Upper lobe of left lung (tissue), 4 donors: ENCODE data around the gene MC2R.

Source experiments
- EP300 ChIP-seq, 4 donors: sonication (generic); formaldehyde crosslinking; IDR thresholded peaks; one replicate each; pipeline ENCODE4 v1.5.1; 2017; ENCODE audit warnings: antibody characterized with exemption in 4 of 4, control low read depth in 2 of 4
- POLR2A ChIP-seq, 4 donors: fragments of 450-650 bp; IDR thresholded peaks; one replicate each; pipeline ENCODE4 v1.5.1; 2016 to 2017; ENCODE audit warnings: antibody characterized with exemption in 4 of 4, mild to moderate bottlenecking in 2 of 4
- POLR2AphosphoS5 ChIP-seq, 2 donors: sonication (generic); formaldehyde crosslinking; IDR thresholded peaks; one replicate each; pipeline ENCODE4 v1.5.1; 2017; ENCODE audit warnings: antibody characterized with exemption in 2 of 2
- TF ChIP-seq, protein P1 (sequence below), 6 experiments: fragments of 450-650 bp in 4 of 6; fragments of 200-600 bp in 2 of 6; sonication (generic) in 2 of 6; IDR thresholded peaks; one replicate each; pipeline ENCODE4 v1.5.1; 2016 to 2019; ENCODE audit warnings: antibody characterized with exemption in 6 of 6

- TF ChIP-seq EP300 (IDR thresholded peaks at IDR 0.05) (no peak), POLR2AphosphoS5 (IDR thresholded peaks at IDR 0.05) (no peak), POLR2A (IDR thresholded peaks at IDR 0.05) (no peak)
- TF ChIP-seq, protein P1, sequence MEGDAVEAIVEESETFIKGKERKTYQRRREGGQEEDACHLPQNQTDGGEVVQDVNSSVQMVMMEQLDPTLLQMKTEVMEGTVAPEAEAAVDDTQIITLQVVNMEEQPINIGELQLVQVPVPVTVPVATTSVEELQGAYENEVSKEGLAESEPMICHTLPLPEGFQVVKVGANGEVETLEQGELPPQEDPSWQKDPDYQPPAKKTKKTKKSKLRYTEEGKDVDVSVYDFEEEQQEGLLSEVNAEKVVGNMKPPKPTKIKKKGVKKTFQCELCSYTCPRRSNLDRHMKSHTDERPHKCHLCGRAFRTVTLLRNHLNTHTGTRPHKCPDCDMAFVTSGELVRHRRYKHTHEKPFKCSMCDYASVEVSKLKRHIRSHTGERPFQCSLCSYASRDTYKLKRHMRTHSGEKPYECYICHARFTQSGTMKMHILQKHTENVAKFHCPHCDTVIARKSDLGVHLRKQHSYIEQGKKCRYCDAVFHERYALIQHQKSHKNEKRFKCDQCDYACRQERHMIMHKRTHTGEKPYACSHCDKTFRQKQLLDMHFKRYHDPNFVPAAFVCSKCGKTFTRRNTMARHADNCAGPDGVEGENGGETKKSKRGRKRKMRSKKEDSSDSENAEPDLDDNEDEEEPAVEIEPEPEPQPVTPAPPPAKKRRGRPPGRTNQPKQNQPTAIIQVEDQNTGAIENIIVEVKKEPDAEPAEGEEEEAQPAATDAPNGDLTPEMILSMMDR (IDR thresholded peaks at IDR 0.05): no peak
Observed at GRCh38 chr18:13879937-13880336, 35.4 kb downstream of the MC2R start.
